ENCODE measurements around the gene EFNA3. TPM values are rescaled to one million over a fixed set of nuclear protein-coding genes. Genes with fewer than 3 reads are reported as not detected.

Gene EFNA3
- total and polyA plus RNA-seq, 3 experiments from 2014 or later = 0.94 to 1.4 (median 1.0) TPM

DNA sequence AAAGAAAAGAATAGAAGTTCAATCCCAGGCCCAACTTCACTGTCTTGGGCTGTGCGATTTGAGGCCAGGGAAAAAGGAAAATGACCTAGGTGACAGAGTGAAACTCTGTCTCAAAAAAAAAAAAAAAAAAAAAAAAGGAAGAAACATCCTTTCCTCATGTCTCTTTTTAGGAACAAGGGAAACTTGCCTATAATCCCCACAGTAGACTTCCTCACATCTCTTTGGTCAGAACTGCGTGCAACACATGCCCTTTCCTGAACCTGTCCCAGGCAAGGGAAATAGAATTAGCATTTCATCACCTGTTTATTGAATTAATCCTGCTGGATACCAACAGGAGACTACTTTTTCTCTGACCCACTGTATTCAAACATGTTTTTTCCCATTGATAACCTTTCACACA, 42.7 kb upstream of the EFNA3 start:
- Mint-ChIP-seq H3K9me3 (no peaks in the 10 kb centered on the region), H3K4me3 (no peak overlapping the region), H3K27me3 (peaks cover 5 to 19% of the 10 kb centered on the region in 2 donors), H3K4me1 (no peaks in the 10 kb centered on the region), H3K36me3 (no peaks in the 10 kb centered on the region), H3K27ac (no peak overlapping the region)
- Histone ChIP-seq H3K4me3 (ENCODE audit: low read length) (no peak overlapping the region), H3K27ac (ENCODE audit: low read depth, low read length) (no peak overlapping the region), H3K9me3 (ENCODE audit: low read length) (no peaks in the 10 kb centered on the region), H3K27me3 (ENCODE audit: insufficient read depth, low read length, poor library complexity, severe bottlenecking) (no peaks in the 10 kb centered on the region), H3K36me3 (ENCODE audit: insufficient read depth, low read length) (no peaks in the 10 kb centered on the region), H3K4me1 (ENCODE audit: insufficient read depth, low read length) (no peaks in the 10 kb centered on the region)
- POLR2A ChIA-PET = no interaction called here
- DNase-seq = no peak
- CTCF ChIA-PET = no interaction called here

DNA sequence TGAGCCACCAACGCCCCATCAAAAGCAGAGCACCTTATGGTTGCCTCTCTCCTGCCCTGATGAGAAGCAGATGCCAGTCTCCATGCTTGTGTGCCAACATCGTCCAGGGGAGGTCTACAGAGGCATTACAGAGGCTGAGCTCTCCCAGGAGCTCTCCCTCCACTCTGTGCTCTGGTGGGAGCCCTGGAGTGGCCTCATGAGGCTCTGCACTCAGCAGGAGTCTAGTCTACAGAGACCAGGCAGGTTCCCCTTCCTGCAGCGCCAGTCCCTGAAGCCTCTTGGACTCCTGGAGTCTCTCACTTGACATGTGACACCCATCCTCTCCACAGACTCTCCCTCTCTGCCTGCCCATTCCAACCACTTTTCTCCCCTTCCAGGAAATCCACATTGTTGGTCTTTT, 41.6 kb upstream of the EFNA3 start:
- DNase-seq = no peak
- Histone ChIP-seq H3K27me3 (ENCODE audit: insufficient read depth, low read length, poor library complexity, severe bottlenecking) (no peaks in the 10 kb centered on the region), H3K9me3 (ENCODE audit: low read length) (no peaks in the 10 kb centered on the region), H3K27ac (ENCODE audit: low read depth, low read length) (no peak overlapping the region), H3K4me3 (ENCODE audit: low read length) (no peak overlapping the region), H3K4me1 (ENCODE audit: insufficient read depth, low read length) (no peaks in the 10 kb centered on the region), H3K36me3 (ENCODE audit: insufficient read depth, low read length) (no peaks in the 10 kb centered on the region)
- no peak overlapping the region for H3K4me3 Mint-ChIP-seq
- no peak overlapping the region for H3K27ac Mint-ChIP-seq
- no peaks in the 10 kb centered on the region for H3K36me3 Mint-ChIP-seq
- CTCF ChIA-PET = interaction anchor here (0.6 to 2.7 kb wide), 3 partner anchors 19 to 49 kb away, joined by 3 to 12 read pairs (median 5); no protein-coding TSS in a partner anchor
- POLR2A ChIA-PET = interaction anchor here (0.7 kb wide), 1 partner anchor 117 kb away, joined by 6 read pairs; no protein-coding TSS in a partner anchor
- no peaks in the 10 kb centered on the region for H3K4me1 Mint-ChIP-seq
- H3K27me3 Mint-ChIP-seq = peaks cover 5 to 19% of the 10 kb centered on the region in 2 donors
- H3K9me3 Mint-ChIP-seq = no peaks in the 10 kb centered on the region

DNA sequence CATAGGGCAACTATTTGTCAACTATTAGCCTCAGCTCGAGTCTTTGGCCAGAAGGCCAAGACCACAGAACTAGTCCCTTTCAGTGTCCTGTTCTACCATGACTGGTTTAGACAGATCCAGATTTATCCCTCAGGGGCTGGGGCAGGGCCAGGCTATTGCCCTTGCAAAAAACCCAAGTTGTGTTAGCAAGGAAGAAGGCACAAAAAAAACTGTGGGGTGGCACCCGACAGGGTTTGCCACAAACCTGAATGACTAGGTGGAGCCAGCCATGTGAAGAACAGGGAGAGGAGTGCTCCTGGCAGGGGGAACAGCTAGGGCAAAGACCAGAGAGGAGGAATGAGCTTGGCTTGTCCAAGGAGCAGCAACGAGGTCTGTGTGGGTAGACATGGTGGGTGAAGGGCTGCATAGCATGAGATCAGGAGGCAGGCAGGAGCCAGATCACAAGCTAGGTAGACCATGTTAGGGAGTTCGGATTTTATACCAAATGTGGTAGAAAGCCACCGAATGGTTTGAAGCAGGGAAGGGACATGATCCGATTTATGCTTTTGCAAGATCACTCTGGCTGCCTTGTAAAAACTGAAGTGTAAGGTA, 40.7 kb upstream of the EFNA3 start:
- no peaks in the 10 kb centered on the region for H3K9me3 Mint-ChIP-seq
- no peaks in the 10 kb centered on the region for H3K36me3 Mint-ChIP-seq
- Histone ChIP-seq H3K4me1 (ENCODE audit: insufficient read depth, low read length) (no peaks in the 10 kb centered on the region), H3K9me3 (ENCODE audit: low read length) (no peaks in the 10 kb centered on the region), H3K4me3 (ENCODE audit: low read length) (no peak overlapping the region), H3K36me3 (ENCODE audit: insufficient read depth, low read length) (no peaks in the 10 kb centered on the region), H3K27ac (ENCODE audit: low read depth, low read length) (no peak overlapping the region), H3K27me3 (ENCODE audit: insufficient read depth, low read length, poor library complexity, severe bottlenecking) (no peaks in the 10 kb centered on the region)
- H3K4me3 Mint-ChIP-seq = no peak overlapping the region
- H3K27me3 Mint-ChIP-seq = peaks cover 5 to 23% of the 10 kb centered on the region in 2 donors
- no peaks in the 10 kb centered on the region for H3K4me1 Mint-ChIP-seq
- ChIA-PET POLR2A (interaction anchor here (0.7 kb wide), 1 partner anchor 117 kb away, joined by 6 read pairs; no protein-coding TSS in a partner anchor), CTCF (interaction anchor here (0.6 to 2.7 kb wide), 5 partner anchors 13 to 54 kb away, joined by 3 to 12 read pairs (median 5); partner anchors contain the start of gene ADAM15)
- H3K27ac Mint-ChIP-seq = peak overlapping the region in 1 of 8 donors; percentile 40
- no peak for DNase-seq

DNA sequence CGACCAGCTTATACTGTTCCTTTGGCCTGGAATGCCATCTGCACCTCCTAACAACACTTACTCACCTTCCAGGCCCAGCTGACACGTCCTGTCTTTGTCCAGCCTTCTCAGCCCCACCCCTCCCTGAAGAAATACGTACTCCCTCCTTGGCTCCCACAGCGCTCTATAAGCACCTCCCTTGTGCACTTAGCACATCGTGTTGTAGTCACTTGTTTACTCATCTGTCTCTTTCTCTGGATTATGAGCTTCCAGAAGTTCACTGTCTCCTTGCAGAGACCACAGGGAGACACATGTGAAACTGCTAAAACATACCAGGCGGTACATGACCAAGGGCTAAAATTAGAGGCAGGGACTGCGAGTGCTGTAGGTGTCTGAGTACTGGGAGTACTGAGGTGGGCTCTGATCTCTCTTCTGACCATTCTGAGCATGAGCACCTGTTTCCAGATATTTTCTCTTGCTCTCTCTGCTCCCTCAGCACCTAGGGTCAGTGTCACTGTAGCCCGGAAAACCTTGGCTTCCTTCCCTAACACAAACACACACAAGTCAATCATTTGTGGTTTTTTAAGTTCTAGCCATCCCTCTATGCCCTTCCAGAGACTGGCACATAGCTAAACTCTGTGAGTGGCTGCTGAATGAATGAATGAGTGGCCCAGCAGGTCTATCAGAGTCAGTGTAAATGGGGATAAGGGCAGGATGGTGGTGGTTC, 39.9 kb upstream of the EFNA3 start:
- no peak overlapping the region for H3K27ac ChIP-seq (ENCODE audit: low read depth, low read length)
- no peaks in the 10 kb centered on the region for H3K4me1 ChIP-seq (ENCODE audit: insufficient read depth, low read length)
- Mint-ChIP-seq H3K27ac (peak overlapping the region in 3 of 8 donors; percentile 9 to 70 (median 42)), H3K4me3 (no peak overlapping the region), H3K4me1 (no peaks in the 10 kb centered on the region), H3K9me3 (no peaks in the 10 kb centered on the region), H3K36me3 (no peaks in the 10 kb centered on the region), H3K27me3 (peaks cover 5 to 23% of the 10 kb centered on the region in 2 donors)
- no peaks in the 10 kb centered on the region for H3K27me3 ChIP-seq (ENCODE audit: insufficient read depth, low read length, poor library complexity, severe bottlenecking)
- no peak overlapping the region for H3K4me3 ChIP-seq (ENCODE audit: low read length)
- H3K9me3 ChIP-seq (ENCODE audit: low read length) = no peaks in the 10 kb centered on the region
- CTCF ChIA-PET = interaction anchor here (1.3 to 2.7 kb wide), 4 partner anchors 12 to 53 kb away, joined by 5 to 12 read pairs (median 5); partner anchors contain the start of gene ADAM15
- DNase-seq = no peak
- no peaks in the 10 kb centered on the region for H3K36me3 ChIP-seq (ENCODE audit: insufficient read depth, low read length)
- POLR2A ChIA-PET = no interaction called here

DNA sequence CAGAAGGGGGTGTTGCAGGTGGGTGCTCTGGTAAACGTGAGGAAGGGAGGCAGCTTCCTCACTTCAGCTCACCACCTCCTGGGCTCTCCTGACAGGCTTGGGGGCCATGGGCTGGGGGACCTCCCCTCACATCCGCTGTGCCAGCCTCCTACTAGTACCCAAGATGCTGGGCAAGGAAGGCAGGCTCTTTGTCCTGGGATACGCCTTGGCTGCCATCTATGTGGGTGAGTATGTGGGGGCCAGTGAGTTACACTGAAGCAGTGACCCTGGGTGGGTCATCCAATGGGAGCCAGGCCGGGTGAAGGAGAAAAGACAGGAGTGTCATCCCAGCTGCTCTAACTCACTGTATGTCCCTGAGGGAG, 39.3 kb upstream of the EFNA3 start:
- POLR2A ChIA-PET = no interaction called here
- H3K4me3 ChIP-seq (ENCODE audit: low read length) = no peak overlapping the region
- no peaks in the 10 kb centered on the region for H3K4me1 ChIP-seq (ENCODE audit: insufficient read depth, low read length)
- Mint-ChIP-seq H3K27ac (no peak overlapping the region), H3K36me3 (no peaks in the 10 kb centered on the region), H3K9me3 (no peaks in the 10 kb centered on the region), H3K27me3 (peaks cover 3 to 23% of the 10 kb centered on the region in 2 donors), H3K4me3 (no peak overlapping the region), H3K4me1 (no peaks in the 10 kb centered on the region)
- H3K27ac ChIP-seq (ENCODE audit: low read depth, low read length) = no peak overlapping the region
- no peaks in the 10 kb centered on the region for H3K9me3 ChIP-seq (ENCODE audit: low read length)
- no peak for DNase-seq
- CTCF ChIA-PET = interaction anchor here (1.3 to 2.7 kb wide), 3 partner anchors 12 to 52 kb away, joined by 5 to 12 read pairs (median 5); partner anchors contain the start of gene ADAM15
- H3K36me3 ChIP-seq (ENCODE audit: insufficient read depth, low read length) = no peaks in the 10 kb centered on the region
- no peaks in the 10 kb centered on the region for H3K27me3 ChIP-seq (ENCODE audit: insufficient read depth, low read length, poor library complexity, severe bottlenecking)

DNA sequence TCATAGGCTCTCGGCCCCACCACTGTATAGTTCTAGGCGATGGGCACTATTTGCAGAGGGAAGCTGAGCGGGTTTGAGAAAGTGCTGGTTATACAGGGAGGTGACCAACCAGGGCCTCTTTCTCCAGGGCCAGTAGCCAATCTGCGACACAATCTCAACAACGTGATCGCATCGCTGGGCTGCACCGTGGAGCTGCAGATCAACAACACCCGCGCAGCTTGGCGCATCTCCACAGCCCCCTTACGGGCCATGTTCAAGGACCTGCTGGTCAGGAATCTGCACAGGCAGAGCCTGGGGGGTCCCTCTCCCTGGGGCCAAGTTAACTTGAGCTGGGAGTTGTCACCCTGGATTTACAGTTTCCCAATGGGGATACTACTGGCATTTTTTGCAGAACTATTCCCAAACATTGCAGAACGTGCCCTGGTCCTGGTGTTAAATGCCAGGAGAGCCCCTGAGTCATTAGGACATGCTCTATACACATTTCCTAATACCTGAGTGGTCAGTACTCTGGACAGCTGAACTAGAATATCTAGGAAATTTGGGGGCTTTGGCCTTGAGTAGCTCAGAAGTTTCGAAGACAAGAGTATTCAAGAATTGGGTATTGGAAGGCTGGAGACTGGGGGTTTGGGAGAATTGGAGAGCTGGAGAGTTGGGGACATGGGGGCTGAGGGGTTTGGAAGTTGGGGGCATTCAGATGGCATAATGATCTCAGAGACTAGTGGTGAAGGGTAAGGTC, 38.1 kb upstream of the EFNA3 start:
- H3K27ac Mint-ChIP-seq = no peak overlapping the region
- Histone ChIP-seq H3K36me3 (ENCODE audit: insufficient read depth, low read length) (no peaks in the 10 kb centered on the region), H3K4me1 (ENCODE audit: insufficient read depth, low read length) (no peaks in the 10 kb centered on the region), H3K27me3 (ENCODE audit: insufficient read depth, low read length, poor library complexity, severe bottlenecking) (no peaks in the 10 kb centered on the region), H3K4me3 (ENCODE audit: low read length) (no peak overlapping the region), H3K27ac (ENCODE audit: low read depth, low read length) (no peak overlapping the region), H3K9me3 (ENCODE audit: low read length) (no peaks in the 10 kb centered on the region)
- ChIA-PET CTCF (interaction anchor here (0.7 to 10.2 kb wide), 6 partner anchors 9 to 85 kb away, joined by 3 to 172 read pairs (median 5); partner anchors contain the start of genes ADAM15, EFNA4 and PBXIP1), POLR2A (no interaction called here)
- peaks cover 5 to 18% of the 10 kb centered on the region in 2 donors for H3K27me3 Mint-ChIP-seq
- H3K4me3 Mint-ChIP-seq = no peak overlapping the region
- DNase-seq = no peak
- peaks cover 0 to 5% (median 0%) of the 10 kb centered on the region in 3 donors for H3K4me1 Mint-ChIP-seq
- no peaks in the 10 kb centered on the region for H3K9me3 Mint-ChIP-seq
- no peaks in the 10 kb centered on the region for H3K36me3 Mint-ChIP-seq

DNA sequence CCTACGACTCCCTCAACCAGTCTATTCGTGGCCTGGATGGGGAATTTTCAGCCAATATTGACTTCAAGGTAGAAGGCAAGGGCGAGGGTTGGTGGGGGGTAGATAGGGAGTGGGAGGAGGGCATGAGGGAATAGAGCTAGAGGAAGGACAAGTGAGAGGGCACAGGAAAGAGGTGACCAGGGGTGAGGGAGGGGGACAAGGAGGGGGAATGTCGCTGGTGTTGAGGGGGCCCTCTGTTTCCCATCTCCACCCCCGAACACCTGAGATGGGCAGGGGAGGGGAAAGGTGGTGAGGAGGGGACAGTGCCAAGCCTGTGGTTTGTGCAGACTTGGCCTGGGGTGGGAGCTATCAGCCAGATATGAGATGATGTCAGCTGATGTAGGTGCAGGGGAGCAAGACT, 35.8 kb upstream of the EFNA3 start:
- no peaks in the 10 kb centered on the region for H3K27me3 ChIP-seq (ENCODE audit: insufficient read depth, low read length, poor library complexity, severe bottlenecking)
- no peaks in the 10 kb centered on the region for H3K4me1 ChIP-seq (ENCODE audit: insufficient read depth, low read length)
- Mint-ChIP-seq H3K27me3 (peaks cover 4 to 18% of the 10 kb centered on the region in 2 donors), H3K36me3 (no peaks in the 10 kb centered on the region), H3K27ac (no peak overlapping the region), H3K9me3 (no peaks in the 10 kb centered on the region), H3K4me3 (no peak overlapping the region), H3K4me1 (peaks cover 0 to 5% (median 0%) of the 10 kb centered on the region in 3 donors)
- no peak for DNase-seq
- CTCF ChIA-PET = interaction anchor here (0.6 to 10.2 kb wide), 5 partner anchors 16 to 158 kb away, joined by 3 to 172 read pairs (median 12); partner anchors contain the start of genes EFNA4 and FLAD1
- no peaks in the 10 kb centered on the region for H3K36me3 ChIP-seq (ENCODE audit: insufficient read depth, low read length)
- H3K27ac ChIP-seq (ENCODE audit: low read depth, low read length) = no peak overlapping the region
- POLR2A ChIA-PET = no interaction called here
- H3K9me3 ChIP-seq (ENCODE audit: low read length) = no peaks in the 10 kb centered on the region
- H3K4me3 ChIP-seq (ENCODE audit: low read length) = no peak overlapping the region
